ENCODE measurements around the gene ABCA12. TPM values are rescaled to one million over a fixed set of nuclear protein-coding genes. Genes with fewer than 3 reads are reported as not detected.

The ABCA12 gene
- total and polyA plus RNA-seq, 2 of the 13 experiments (the other 11 are each of a cell fraction or from before 2014, with no cell fraction given), result 0.02 to 0.07 TPM

GRCh38 chr2:215137329-215137686 lies 1.1 kb downstream of the ABCA12 start:
- H3K4me2 ChIP-seq (ENCODE audit: low read depth, low read length), result no peak overlapping the region
- H3K79me2 ChIP-seq (ENCODE audit: insufficient read depth, low read length), result no peaks in the 10 kb centered on the region
- no peak overlapping the region for H3K9ac ChIP-seq (ENCODE audit: insufficient read depth, low read depth, low read length)
- H3K4me1 ChIP-seq (ENCODE audit: insufficient read depth, low read length), result no peaks in the 10 kb centered on the region
- intact Hi-C loops (cut with micrococcal nuclease; ENCODE audit: unreplicated experiment), result no loop called here
- no peaks in the 10 kb centered on the region for H3K36me3 ChIP-seq (replicated peaks in 1 of 2; ENCODE audit: control insufficient read depth in 1 of 2, insufficient read depth in 2 of 2, low read length in 2 of 2)
- DNase-seq (ENCODE audit: low spot score), result no peak
- ChIA-PET CTCF (ENCODE audit: low intra/inter-chr PET ratio, low total read pairs) (no interaction called here), POLR2A (no interaction called here)
- H3K4me3 ChIP-seq (replicated peaks in 1 of 3; ENCODE audit: insufficient read depth in 1 of 3, low read depth in 2 of 3, low read length in 3 of 3), result no peak overlapping the region
- FAIRE-seq, result no peak
- WGBS (ENCODE audit: low lambda C conversion rate), result 2% methylated on average over 3 of the region's 3 CpGs
- no peak overlapping the region for H2AFZ ChIP-seq (ENCODE audit: low read length)
- TF ChIP-seq STAG1 (CRISPR knock-in tag; IDR thresholded peaks at IDR 0.05) (no peak), ZMYM2 (CRISPR knock-in tag; IDR thresholded peaks at IDR 0.05) (no peak), FLYWCH1 (CRISPR knock-in tag; IDR thresholded peaks at IDR 0.05) (no peak), SPEN (CRISPR knock-in tag; IDR thresholded peaks at IDR 0.05; ENCODE audit: low read depth) (no peak), ZSCAN31 (CRISPR knock-in tag; IDR thresholded peaks at IDR 0.05; ENCODE audit: low read depth) (no peak), NFAT5 (CRISPR knock-in tag; IDR thresholded peaks at IDR 0.05) (no peak), PHF20 (CRISPR knock-in tag; IDR thresholded peaks at IDR 0.05) (no peak), YEATS2 (CRISPR knock-in tag; IDR thresholded peaks at IDR 0.05; ENCODE audit: borderline replicate concordance) (no peak), MLXIP (CRISPR knock-in tag; IDR thresholded peaks at IDR 0.05; ENCODE audit: borderline replicate concordance) (no peak), NFIB (CRISPR knock-in tag; IDR thresholded peaks at IDR 0.05; ENCODE audit: borderline replicate concordance) (no peak)
- TF ChIP-seq, protein P1, sequence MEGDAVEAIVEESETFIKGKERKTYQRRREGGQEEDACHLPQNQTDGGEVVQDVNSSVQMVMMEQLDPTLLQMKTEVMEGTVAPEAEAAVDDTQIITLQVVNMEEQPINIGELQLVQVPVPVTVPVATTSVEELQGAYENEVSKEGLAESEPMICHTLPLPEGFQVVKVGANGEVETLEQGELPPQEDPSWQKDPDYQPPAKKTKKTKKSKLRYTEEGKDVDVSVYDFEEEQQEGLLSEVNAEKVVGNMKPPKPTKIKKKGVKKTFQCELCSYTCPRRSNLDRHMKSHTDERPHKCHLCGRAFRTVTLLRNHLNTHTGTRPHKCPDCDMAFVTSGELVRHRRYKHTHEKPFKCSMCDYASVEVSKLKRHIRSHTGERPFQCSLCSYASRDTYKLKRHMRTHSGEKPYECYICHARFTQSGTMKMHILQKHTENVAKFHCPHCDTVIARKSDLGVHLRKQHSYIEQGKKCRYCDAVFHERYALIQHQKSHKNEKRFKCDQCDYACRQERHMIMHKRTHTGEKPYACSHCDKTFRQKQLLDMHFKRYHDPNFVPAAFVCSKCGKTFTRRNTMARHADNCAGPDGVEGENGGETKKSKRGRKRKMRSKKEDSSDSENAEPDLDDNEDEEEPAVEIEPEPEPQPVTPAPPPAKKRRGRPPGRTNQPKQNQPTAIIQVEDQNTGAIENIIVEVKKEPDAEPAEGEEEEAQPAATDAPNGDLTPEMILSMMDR (CRISPR knock-in tag; IDR thresholded peaks at IDR 0.05), result no peak
- TF ChIP-seq, protein P2, sequence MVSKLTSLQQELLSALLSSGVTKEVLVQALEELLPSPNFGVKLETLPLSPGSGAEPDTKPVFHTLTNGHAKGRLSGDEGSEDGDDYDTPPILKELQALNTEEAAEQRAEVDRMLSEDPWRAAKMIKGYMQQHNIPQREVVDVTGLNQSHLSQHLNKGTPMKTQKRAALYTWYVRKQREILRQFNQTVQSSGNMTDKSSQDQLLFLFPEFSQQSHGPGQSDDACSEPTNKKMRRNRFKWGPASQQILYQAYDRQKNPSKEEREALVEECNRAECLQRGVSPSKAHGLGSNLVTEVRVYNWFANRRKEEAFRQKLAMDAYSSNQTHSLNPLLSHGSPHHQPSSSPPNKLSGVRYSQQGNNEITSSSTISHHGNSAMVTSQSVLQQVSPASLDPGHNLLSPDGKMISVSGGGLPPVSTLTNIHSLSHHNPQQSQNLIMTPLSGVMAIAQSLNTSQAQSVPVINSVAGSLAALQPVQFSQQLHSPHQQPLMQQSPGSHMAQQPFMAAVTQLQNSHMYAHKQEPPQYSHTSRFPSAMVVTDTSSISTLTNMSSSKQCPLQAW (CRISPR knock-in tag; IDR thresholded peaks at IDR 0.05), result no peak
- TF ChIP-seq, protein P3, sequence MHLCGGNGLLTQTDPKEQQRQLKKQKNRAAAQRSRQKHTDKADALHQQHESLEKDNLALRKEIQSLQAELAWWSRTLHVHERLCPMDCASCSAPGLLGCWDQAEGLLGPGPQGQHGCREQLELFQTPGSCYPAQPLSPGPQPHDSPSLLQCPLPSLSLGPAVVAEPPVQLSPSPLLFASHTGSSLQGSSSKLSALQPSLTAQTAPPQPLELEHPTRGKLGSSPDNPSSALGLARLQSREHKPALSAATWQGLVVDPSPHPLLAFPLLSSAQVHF (CRISPR knock-in tag; IDR thresholded peaks at IDR 0.05), result no peak
- ATAC-seq, result no peak
- no peaks in the 10 kb centered on the region for H3K9me3 ChIP-seq (ENCODE audit: low read length)
- in situ Hi-C loops (cut with HindIII; ENCODE audit: extremely low pct_ligation_motif_present, low pct_unique_long_range_greater_than_20kb), result no loop called here
- 0 out of 5 replicates have a peak, but pooled peaks cover 0 to 6% of the 10 kb centered on the region in 2 experiments for H3K27me3 ChIP-seq (ENCODE audit: control insufficient read depth in 1 of 2, insufficient read depth in 2 of 2, low read length in 2 of 2)
- H3K27ac ChIP-seq (ENCODE audit: extremely low read length, insufficient read depth, low read length), result no peak overlapping the region
- H4K20me1 ChIP-seq (ENCODE audit: insufficient read depth, low read length), result no peaks in the 10 kb centered on the region
- no TSS peak for BruUV-seq (replicated peaks)

Data from HepG2 (cell line).